CD4-positive, alpha-beta memory T cell (primary cell): ENCODE measurements around the gene UQCR11. TPM values are rescaled to one million over a fixed set of nuclear protein-coding genes. Genes with fewer than 3 reads are reported as not detected.

Experiments used
- CTCF ChIA-PET: fragments of 350-600 bp; sonication (Branson Sonifier 250); formaldehyde crosslinking; loops from one replicate; lab custom pipeline; 2021; ENCODE audit warnings: inconsistent platforms; ENCODE audit not compliant: partially characterized antibody; lab: Charles Lee
- POLR2A ChIA-PET: fragments of 350-600 bp; sonication (Branson Sonifier 250); formaldehyde crosslinking; loops from one replicate; lab custom pipeline; 2021; ENCODE audit not compliant: partially characterized antibody; lab: Charles Lee
- DNase-seq, 5 donors: peaks; one replicate each; pipeline versions ENCODE4 v3.0.0 to v3.0.0-alpha.2; 2020 to 2022; ENCODE audit warnings: mixed read lengths in 1 of 5
- H3K27ac ChIP-seq: one replicate; pipeline ENCODE4 v1.7.0; 2013; ENCODE audit warnings: low read depth, low read length
- H3K27me3 ChIP-seq: 2 replicates; pipeline ENCODE4 v1.7.0; 2013; ENCODE audit warnings: mild to moderate bottlenecking, low read length, moderate library complexity; ENCODE audit not compliant: insufficient read depth
- H3K36me3 ChIP-seq: 2 replicates; pipeline ENCODE4 v1.7.0; 2013; ENCODE audit warnings: mild to moderate bottlenecking, low read length, moderate library complexity; ENCODE audit not compliant: insufficient read depth
- H3K4me1 ChIP-seq: 2 replicates; pipeline ENCODE4 v1.7.0; 2013; ENCODE audit warnings: mild to moderate bottlenecking, low read length, moderate library complexity; ENCODE audit not compliant: insufficient read depth
- H3K4me3 ChIP-seq, 2 donors: one replicate each; pipeline ENCODE4 v1.7.0; 2013; ENCODE audit warnings: low read length in 2 of 2, mild to moderate bottlenecking in 1 of 2
- H3K9me3 ChIP-seq, 2 donors: one replicate each; pipeline ENCODE4 v1.7.0; 2013; ENCODE audit warnings: low read length in 2 of 2, control low read depth in 1 of 2; ENCODE audit not compliant: control insufficient read depth in 1 of 2
- H3K27ac Mint-ChIP-seq, 7 donors: one replicate each; pipeline ENCODE4 v1.8.0; 2020 to 2021; ENCODE audit warnings: mixed read lengths in 7 of 7, mild to moderate bottlenecking in 6 of 7, inconsistent platforms in 3 of 7, moderate library complexity in 3 of 7
- H3K27me3 Mint-ChIP-seq, 2 donors: one replicate each; pipeline ENCODE4 v1.8.0; 2020 to 2021; ENCODE audit warnings: mixed read lengths in 2 of 2
- H3K36me3 Mint-ChIP-seq, 2 donors: one replicate each; pipeline ENCODE4 v1.8.0; 2020 to 2021; ENCODE audit warnings: mixed read lengths in 2 of 2, inconsistent platforms in 1 of 2, mild to moderate bottlenecking in 1 of 2
- H3K4me1 Mint-ChIP-seq, 4 donors: one replicate each; pipeline ENCODE4 v1.8.0; 2020 to 2021; ENCODE audit warnings: mixed read lengths in 4 of 4, mild to moderate bottlenecking in 1 of 4
- H3K4me3 Mint-ChIP-seq, 8 donors: one replicate each; pipeline ENCODE4 v1.8.0; 2020 to 2021; ENCODE audit warnings: mixed read lengths in 8 of 8, mild to moderate bottlenecking in 7 of 8, moderate library complexity in 6 of 8, inconsistent platforms in 3 of 8
- H3K9me3 Mint-ChIP-seq, 8 donors: one replicate each; pipeline ENCODE4 v1.8.0; 2020 to 2021; ENCODE audit warnings: mixed read lengths in 8 of 8, mild to moderate bottlenecking in 5 of 8, inconsistent platforms in 3 of 8, moderate library complexity in 1 of 8
- intact Hi-C: fragments of 100-400 bp; cut with micrococcal nuclease; formaldehyde crosslinking; loops from one replicate; pipeline ENCODE4 v1.15.1; 2023
- polyA plus RNA-seq, 2 donors: library from polyadenylated mRNA; unstranded; fragments of 300-500 nt; fragmentation: Illumina TruSeq; gene quantifications; one replicate each; pipeline ENCODE4 v1.2.3, GENCODE V29; 2021
- total RNA-seq, 2 experiments: library from RNA; stranded (reverse); gene quantifications; one replicate each; pipeline ENCODE4 v1.2.3, GENCODE V29; 2021

The UQCR11 gene
- total and polyA plus RNA-seq, 4 experiments from 2014 or later, result 157 to 668 (median 390) TPM

GRCh38 chr19:1579222-1579621 is 26.0 kb downstream of the UQCR11 start:
- Mint-ChIP-seq H3K27ac (no peak overlapping the region), H3K27me3 (no peaks in the 10 kb centered on the region), H3K36me3 (peaks cover 10 to 18% of the 10 kb centered on the region in 2 donors), H3K9me3 (no peaks in the 10 kb centered on the region), H3K4me1 (peaks cover 0 to 2% (median 0%) of the 10 kb centered on the region in 4 donors), H3K4me3 (no peak overlapping the region)
- H3K27ac ChIP-seq, result no peak overlapping the region
- ChIA-PET POLR2A (interaction anchor here (0.6 kb wide), 1 partner anchor 86 kb away, joined by 3 read pairs; no protein-coding TSS in a partner anchor), CTCF (no interaction called here)
- DNase-seq, result no peak
- H3K36me3 ChIP-seq, result peaks cover 15% of the 10 kb centered on the region
- no peaks in the 10 kb centered on the region for H3K4me1 ChIP-seq
- no peaks in the 10 kb centered on the region for H3K27me3 ChIP-seq
- intact Hi-C loops, result no loop called here
- H3K9me3 ChIP-seq, result no peaks in the 10 kb centered on the region
- H3K4me3 ChIP-seq, result no peak overlapping the region

- POLR2A ChIA-PET, result no interaction called here
- no peaks in the 10 kb centered on the region for H3K9me3 Mint-ChIP-seq
- H3K27me3 Mint-ChIP-seq, result no peaks in the 10 kb centered on the region
- Histone ChIP-seq H3K27ac (no peak overlapping the region), H3K36me3 (peaks cover 13% of the 10 kb centered on the region), H3K4me1 (no peaks in the 10 kb centered on the region), H3K27me3 (no peaks in the 10 kb centered on the region), H3K9me3 (no peaks in the 10 kb centered on the region), H3K4me3 (no peak overlapping the region)
- CTCF ChIA-PET, result no interaction called here
- peaks cover 10 to 15% of the 10 kb centered on the region in 2 donors for H3K36me3 Mint-ChIP-seq
- no peak overlapping the region for H3K4me3 Mint-ChIP-seq
- H3K4me1 Mint-ChIP-seq, result peaks cover 0 to 2% (median 0%) of the 10 kb centered on the region in 4 donors
- no peak overlapping the region for H3K27ac Mint-ChIP-seq
- no peak for DNase-seq
- intact Hi-C loops, result no loop called here
These were observed 27.2 kb downstream of the UQCR11 start for GRCh38 chr19:1577929-1578618.

GRCh38 chr19:1577090-1577928 is 28.0 kb downstream of the UQCR11 start:
- DNase-seq, result no peak
- Mint-ChIP-seq H3K9me3 (no peaks in the 10 kb centered on the region), H3K4me3 (no peak overlapping the region), H3K27ac (no peak overlapping the region), H3K4me1 (peaks cover 0 to 2% (median 0%) of the 10 kb centered on the region in 4 donors), H3K36me3 (peaks cover 10 to 13% of the 10 kb centered on the region in 2 donors), H3K27me3 (no peaks in the 10 kb centered on the region)
- Histone ChIP-seq H3K36me3 (peaks cover 9% of the 10 kb centered on the region), H3K27me3 (no peaks in the 10 kb centered on the region), H3K9me3 (no peaks in the 10 kb centered on the region), H3K4me1 (no peaks in the 10 kb centered on the region), H3K4me3 (no peak overlapping the region), H3K27ac (no peak overlapping the region)
- ChIA-PET CTCF (no interaction called here), POLR2A (no interaction called here)
- intact Hi-C loops, result no loop called here

- Histone ChIP-seq H3K9me3 (no peaks in the 10 kb centered on the region), H3K4me3 (no peak overlapping the region), H3K36me3 (peaks cover 7% of the 10 kb centered on the region), H3K27me3 (no peaks in the 10 kb centered on the region), H3K27ac (no peak overlapping the region), H3K4me1 (no peaks in the 10 kb centered on the region)
- intact Hi-C loops, result no loop called here
- ChIA-PET POLR2A (interaction anchor here (1.0 kb wide), 1 partner anchor 16 kb away, joined by 4 read pairs; the partner anchor contains the start of gene MBD3), CTCF (interaction anchor here (1.3 kb wide), 1 partner anchor 14 kb away, joined by 3 read pairs; no protein-coding TSS in a partner anchor)
- H3K36me3 Mint-ChIP-seq, result peaks cover 7 to 12% of the 10 kb centered on the region in 2 donors
- peaks cover 0 to 2% (median 0%) of the 10 kb centered on the region in 4 donors for H3K4me1 Mint-ChIP-seq
- no peak overlapping the region for H3K4me3 Mint-ChIP-seq
- DNase-seq, result no peak
- H3K9me3 Mint-ChIP-seq, result no peaks in the 10 kb centered on the region
- no peaks in the 10 kb centered on the region for H3K27me3 Mint-ChIP-seq
- no peak overlapping the region for H3K27ac Mint-ChIP-seq
These were observed 28.8 kb downstream of the UQCR11 start for GRCh38 chr19:1576242-1577089.

GRCh38 chr19:1575323-1576241 is 29.7 kb downstream of the UQCR11 start:
- Histone ChIP-seq H3K4me1 (no peaks in the 10 kb centered on the region), H3K36me3 (no peaks in the 10 kb centered on the region), H3K4me3 (no peak overlapping the region), H3K27ac (no peak overlapping the region), H3K27me3 (no peaks in the 10 kb centered on the region), H3K9me3 (no peaks in the 10 kb centered on the region)
- Mint-ChIP-seq H3K4me3 (no peak overlapping the region), H3K4me1 (peaks cover 0 to 2% (median under 1%) of the 10 kb centered on the region in 4 donors), H3K27me3 (no peaks in the 10 kb centered on the region), H3K27ac (peak overlapping the region in 2 of 7 donors; percentile 7 to 76), H3K36me3 (peaks cover 4 to 9% of the 10 kb centered on the region in 2 donors), H3K9me3 (no peaks in the 10 kb centered on the region)
- intact Hi-C loops, result no loop called here
- no peak for DNase-seq
- ChIA-PET CTCF (interaction anchor here (1.3 kb wide), 1 partner anchor 14 kb away, joined by 3 read pairs; no protein-coding TSS in a partner anchor), POLR2A (interaction anchor here (1.0 kb wide), 1 partner anchor 17 kb away, joined by 4 read pairs; the partner anchor contains the start of gene MBD3)

- Histone ChIP-seq H3K27me3 (no peaks in the 10 kb centered on the region), H3K4me3 (no peak overlapping the region), H3K9me3 (no peaks in the 10 kb centered on the region), H3K27ac (no peak overlapping the region), H3K36me3 (no peaks in the 10 kb centered on the region), H3K4me1 (no peaks in the 10 kb centered on the region)
- H3K4me3 Mint-ChIP-seq, result no peak overlapping the region
- H3K4me1 Mint-ChIP-seq, result peaks cover 2 to 11% (median 4%) of the 10 kb centered on the region in 4 donors
- ChIA-PET POLR2A (no interaction called here), CTCF (no interaction called here)
- no peak for DNase-seq
- H3K9me3 Mint-ChIP-seq, result peaks cover 0 to 2% (median 0%) of the 10 kb centered on the region in 8 donors
- H3K27me3 Mint-ChIP-seq, result peaks cover 2% of the 10 kb centered on the region in 2 donors
- peaks cover 0 to 5% of the 10 kb centered on the region in 2 donors for H3K36me3 Mint-ChIP-seq
- H3K27ac Mint-ChIP-seq, result no peak overlapping the region
- intact Hi-C loops, result no loop called here
These were observed 30.7 kb downstream of the UQCR11 start for GRCh38 chr19:1574354-1575136.
